ENCODE results near the gene RHOXF1.
"Not testable (repeated sequence)": the region's sequence is repeated elsewhere in the genome, so short reads cannot be mapped to it uniquely, and the experiment has no call there.

RHOXF1 gene

DNA sequence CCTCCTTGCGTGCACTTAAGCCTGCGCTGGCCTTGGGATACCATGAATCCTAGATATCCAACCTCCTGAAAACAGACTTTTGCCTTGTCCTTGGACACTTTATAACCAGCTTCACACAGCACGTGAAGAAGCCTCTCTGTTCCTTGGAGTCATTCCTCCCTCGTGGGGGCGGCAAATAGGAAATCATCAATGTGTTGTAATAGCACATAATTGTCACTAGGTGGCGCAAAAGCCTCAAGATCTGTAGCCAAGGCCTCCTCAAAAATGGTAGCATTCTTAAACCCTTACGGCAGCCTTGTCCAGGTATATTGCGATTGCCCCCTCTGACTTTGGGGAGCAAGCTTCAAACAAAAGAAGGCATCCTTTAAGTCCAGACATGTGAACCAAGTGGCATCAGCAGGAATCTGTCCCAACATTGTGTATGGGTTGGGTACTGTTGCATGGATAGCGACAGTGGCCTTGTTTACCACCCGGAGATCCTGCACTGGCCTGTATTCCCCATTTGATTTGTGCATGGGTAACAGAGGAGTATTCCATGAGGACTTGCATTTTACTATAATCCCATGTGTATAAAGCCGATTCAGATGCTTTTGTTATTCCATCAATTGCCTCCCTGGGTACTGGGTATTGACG lies 30.0 kb downstream of the RHOXF1 start:
- not testable (repeated sequence) for DNase-seq

DNA sequence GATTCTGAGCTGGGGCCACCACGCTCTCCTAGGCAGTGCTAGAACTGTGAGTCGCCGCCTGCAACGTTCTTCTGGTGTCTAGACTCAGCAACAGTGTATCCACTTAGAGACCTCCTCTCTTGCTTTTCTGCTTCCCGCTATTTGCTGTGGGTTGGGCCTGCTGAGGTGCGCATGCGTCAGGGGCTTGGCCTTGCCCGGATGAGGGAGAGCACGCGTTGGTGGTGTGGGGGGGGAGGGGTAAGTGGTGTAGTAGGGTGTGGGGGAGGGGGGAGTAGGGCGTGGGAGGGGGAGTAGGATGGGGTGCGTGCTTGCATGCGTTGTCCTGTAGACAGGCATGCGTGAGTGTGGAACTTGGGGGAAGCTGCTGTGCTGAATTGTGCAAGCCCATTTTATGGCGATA lies 38.1 kb downstream of the RHOXF1 start, which contains the start of gene RHOXF2B:
Gene RHOXF2B (minus strand): TSS at position 101 of the 400 bp plus-strand sequence. CDS start 138 bp downstream, outside the sequence.
- DNase-seq: not testable (repeated sequence)

DNA sequence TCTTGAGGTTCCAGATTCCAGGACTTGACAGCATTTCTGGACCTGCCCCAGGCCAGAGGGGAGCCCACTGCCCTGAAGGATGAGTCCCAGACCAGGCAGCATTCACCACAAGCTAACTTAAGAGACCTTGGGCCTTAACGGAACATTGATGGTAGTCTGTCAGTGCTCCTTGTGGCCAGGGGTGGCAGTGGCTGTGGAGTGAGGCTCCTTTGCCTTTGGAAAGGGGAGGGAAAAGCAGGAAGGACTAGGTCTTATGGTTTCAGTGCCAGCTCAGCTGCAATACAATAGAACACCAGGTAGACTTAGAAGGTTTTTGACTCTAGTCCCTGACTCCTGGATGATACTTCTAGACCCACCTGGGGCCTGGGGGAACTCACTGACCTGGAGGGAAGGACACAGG lies 49.5 kb downstream of the RHOXF1 start:
- DNase-seq: not testable (repeated sequence)

Measured in NCI-H2029 (cell line).